SK-N-SH (cell line): Measurements from ENCODE around the gene SPRED3. TPM values are rescaled to one million over a fixed set of nuclear protein-coding genes. Genes with fewer than 3 reads are reported as not detected.

Source experiments
- CTCF ChIA-PET: fragments of 300-600, 350-600 bp; formaldehyde crosslinking; extraction: SDS; loops from one replicate; lab custom pipeline; 2021; lab: Yijun Ruan, JAX
- POLR2A ChIA-PET: fragments of 350-600 bp; sonication (Branson Sonifier 250); formaldehyde crosslinking; extraction: SDS; loops from one replicate; lab custom pipeline; 2020; ENCODE audit warnings: antibody characterized with exemption, inconsistent platforms; lab: Yijun Ruan, JAX
- DNase-seq: peaks from one replicate; pipeline ENCODE4 v3.0.0; 2012
- H2AFZ ChIP-seq: fragments of 200-600 bp; sonication (generic); 2 replicates; pipeline ENCODE4 v1.8.1; 2016; ENCODE audit warnings: antibody characterized with exemption, mild to moderate bottlenecking, low read depth
- H3F3A ChIP-seq: fragments of 200-600 bp; sonication (generic); replicated peaks from 2 replicates; pipeline ENCODE3; 2016; ENCODE audit warnings: antibody characterized with exemption, mild to moderate bottlenecking; ENCODE audit not compliant: insufficient read depth
- H3K27ac ChIP-seq, 2 experiments: fragments of 200-500 bp in 1 of 2; fragments of 200-600 bp in 1 of 2; sonication (Bioruptor generic) in 1 of 2; sonication (generic), shearing (Covaris generic) in 1 of 2; 2 replicates each; pipeline versions ENCODE4 v1.5.1 to v1.6.1; 2014 to 2016; ENCODE audit warnings: low read depth in 2 of 2, inconsistent platforms in 1 of 2, low read length in 1 of 2, mild to moderate bottlenecking in 1 of 2, mixed read lengths in 1 of 2
- H3K27me3 ChIP-seq: fragments of 200-600 bp; sonication (generic), shearing (Covaris generic); 2 replicates; pipeline ENCODE4 v1.6.1; 2016; ENCODE audit warnings: mixed run types; ENCODE audit not compliant: insufficient read depth
- H3K36me3 ChIP-seq, 2 experiments: fragments of 200-500 bp in 1 of 2; fragments of 200-600 bp in 1 of 2; sonication (Bioruptor generic) in 1 of 2; sonication (generic) in 1 of 2; replicated peaks in 1 of 2; 2 replicates each; pipeline versions ENCODE3 to v1.5.1; 2014 to 2016; ENCODE audit warnings: low read length in 1 of 2, mild to moderate bottlenecking in 1 of 2; ENCODE audit not compliant: insufficient read depth in 2 of 2, control insufficient read depth in 1 of 2
- H3K4me1 ChIP-seq, 2 experiments: fragments of 200-500 bp in 1 of 2; fragments of 200-600 bp in 1 of 2; sonication (Bioruptor generic) in 1 of 2; sonication (generic), shearing (Covaris generic) in 1 of 2; 2 replicates each; pipeline versions ENCODE4 v1.5.1 to v1.6.1; 2014 to 2016; ENCODE audit warnings: low read depth in 1 of 2, low read length in 1 of 2, mixed run types in 1 of 2; ENCODE audit not compliant: insufficient read depth in 2 of 2, control insufficient read depth in 1 of 2
- H3K4me2 ChIP-seq: fragments of 200-600 bp; sonication (generic), shearing (Covaris generic); 2 replicates; pipeline ENCODE4 v1.6.1; 2017; ENCODE audit warnings: mixed run types
- H3K4me3 ChIP-seq, 2 experiments: fragments of 200-500 bp in 1 of 2; fragments of 200-600 bp in 1 of 2; sonication (Bioruptor generic) in 1 of 2; sonication (generic), shearing (Covaris generic) in 1 of 2; 2 replicates each; pipeline versions ENCODE4 v1.5.1 to v1.8.1; 2014 to 2016; ENCODE audit warnings: low read depth in 2 of 2, inconsistent platforms in 1 of 2, low read length in 1 of 2, mild to moderate bottlenecking in 1 of 2, mixed read lengths in 1 of 2, moderate library complexity in 1 of 2
- H3K79me2 ChIP-seq: fragments of 200-600 bp; sonication (generic); 2 replicates; pipeline ENCODE4 v1.8.1; 2017; ENCODE audit warnings: mild to moderate bottlenecking; ENCODE audit not compliant: insufficient read depth
- H3K9ac ChIP-seq: fragments of 200-600 bp; sonication (generic); 2 replicates; pipeline ENCODE4 v1.6.1; 2017; ENCODE audit warnings: mixed run types
- H3K9me2 ChIP-seq: fragments of 200-600 bp; sonication (generic); 2 replicates; pipeline ENCODE4 v1.6.1; 2017; ENCODE audit warnings: mixed run types
- H3K9me3 ChIP-seq: fragments of 200-600 bp; sonication (generic); 2 replicates; pipeline ENCODE4 v1.6.1; 2017; ENCODE audit warnings: mixed run types, mild to moderate bottlenecking, moderate library complexity
- H4K20me1 ChIP-seq: fragments of 200-600 bp; sonication (generic); 2 replicates; pipeline ENCODE4 v1.6.1; 2017; ENCODE audit warnings: mild to moderate bottlenecking, mixed run types; ENCODE audit not compliant: insufficient read depth
- ELF1 ChIP-seq: IDR thresholded peaks from 2 replicates; pipeline ENCODE4 v1.4.0; 2012
- EP300 ChIP-seq, 2 experiments: IDR thresholded peaks; 2 replicates each; pipeline versions ENCODE4 v1.4.0 to v1.6.1; 2012; ENCODE audit warnings: borderline replicate concordance in 1 of 2, low read depth in 1 of 2, low read length in 1 of 2
- FOXM1 ChIP-seq: IDR thresholded peaks from 2 replicates; pipeline ENCODE4 v1.4.0; 2012; ENCODE audit warnings: low read depth, mild to moderate bottlenecking
- GABPA ChIP-seq: IDR thresholded peaks from 2 replicates; pipeline ENCODE4 v1.4.0; 2012; ENCODE audit warnings: low read depth, mild to moderate bottlenecking
- IRF3 ChIP-seq: fragments of 150-350 bp; IDR thresholded peaks from 2 replicates; pipeline ENCODE4 v1.6.1; 2016; ENCODE audit warnings: mild to moderate bottlenecking, low read depth, low read length
- MEF2A ChIP-seq: IDR thresholded peaks from 2 replicates; pipeline ENCODE4 v1.4.0; 2012; ENCODE audit warnings: low read depth, borderline replicate concordance
- MXI1 ChIP-seq: IDR thresholded peaks from 2 replicates; pipeline ENCODE4 v1.6.1; 2012; ENCODE audit warnings: mild to moderate bottlenecking, low read depth, low read length, improper control_type of control experiment
- NFIC ChIP-seq: IDR thresholded peaks from 2 replicates; pipeline ENCODE4 v1.4.0; 2012; ENCODE audit warnings: borderline replicate concordance
- NRF1 ChIP-seq: IDR thresholded peaks from 2 replicates; pipeline ENCODE4 v1.6.1; 2012; ENCODE audit warnings: low read depth, mild to moderate bottlenecking, low read length
- POLR2AphosphoS5 ChIP-seq: IDR thresholded peaks from 2 replicates; pipeline ENCODE4 v1.6.1; 2012; ENCODE audit warnings: low read depth, low read length
- RFX5 ChIP-seq: IDR thresholded peaks from 2 replicates; pipeline ENCODE4 v1.6.1; 2012; ENCODE audit warnings: mild to moderate bottlenecking, improper control_type of control experiment, low read length
- SMC3 ChIP-seq: IDR thresholded peaks from 2 replicates; pipeline ENCODE4 v1.6.1; 2012; ENCODE audit warnings: low read depth, low read length, improper control_type of control experiment
- TAF1 ChIP-seq: IDR thresholded peaks from 2 replicates; pipeline ENCODE4 v1.6.1; 2012; ENCODE audit warnings: low read depth, mild to moderate bottlenecking, low read length, moderate library complexity, borderline replicate concordance
- USF1 ChIP-seq: IDR thresholded peaks from 2 replicates; pipeline ENCODE4 v1.4.0; 2012; ENCODE audit warnings: low read depth, borderline replicate concordance
- YY1 ChIP-seq: IDR thresholded peaks from 2 replicates; pipeline ENCODE4 v1.4.0; 2012; ENCODE audit warnings: low read depth, mild to moderate bottlenecking
- ZBTB33 ChIP-seq: IDR thresholded peaks from 2 replicates; pipeline ENCODE4 v1.4.0; 2012; ENCODE audit warnings: low read depth, borderline replicate concordance
- WGBS: methylation state at CpG from one replicate; pipeline ENCODE4 v1.1.6; 2017; ENCODE audit warnings: low lambda C conversion rate; 5-methylcytosine and 5-hydroxymethylcytosine counted together
- polyA plus RNA-seq, 3 experiments: library from polyadenylated mRNA; depleted of rRNA; stranded (reverse); fragments of >200 nt; gene quantifications; 2 replicates each; pipeline ENCODE4 v1.2.3, GENCODE V29; 2012
- TF ChIP-seq, protein P1 (sequence below): fragments of 200-600 bp; sonication (generic); IDR thresholded peaks from 2 replicates; pipeline ENCODE4 v1.6.1; 2017; ENCODE audit warnings: antibody characterized with exemption, mild to moderate bottlenecking, moderate library complexity
- TF ChIP-seq, protein P2 (sequence below): IDR thresholded peaks from 2 replicates; pipeline ENCODE4 v1.6.1; 2012; ENCODE audit warnings: mild to moderate bottlenecking, low read depth, low read length, moderate library complexity
- TF ChIP-seq, protein P3 (sequence below): fragments of 150-350 bp; IDR thresholded peaks from 2 replicates; pipeline ENCODE4 v1.6.1; 2017; ENCODE audit warnings: antibody characterized with exemption, low read length, low read depth, borderline replicate concordance
- TF ChIP-seq, protein P4 (sequence below): IDR thresholded peaks from 2 replicates; pipeline ENCODE4 v1.4.0; 2012; ENCODE audit warnings: low read depth

Gene SPRED3
- polyA plus RNA-seq, 1 of the 3 experiments (the other 2 are of a cell fraction), result 11.1 TPM

GRCh38 chr19:38402967-38403674, 14.6 kb downstream of the SPRED3 start, which contains the start of gene FAM98C:
TSS of gene FAM98C (plus strand) at chr19:38403093. CDS start at chr19:38403154, 61 bp downstream.
- Histone ChIP-seq H4K20me1 (no peaks in the 10 kb centered on the region), H3K4me2 (peak within 1 kb of the TSS; percentile 95), H2AFZ (peak within 1 kb of the TSS; percentile 82; the same call in 1 of the 2 replicates), H3K79me2 (peaks cover 6% of the 10 kb centered on the region; the same call in 1 of the 2 replicates), H3K36me3 (peaks cover 0 to 4% of the 10 kb centered on the region in 2 experiments), H3K27ac (peak within 1 kb of the TSS; percentile 47 to 65; a peak in 3 of 4 replicates), H3K9me3 (no peaks in the 10 kb centered on the region), H3K4me1 (no peaks in the 10 kb centered on the region; a peak in 1 of 4 replicates), H3K9me2 (no peaks in the 10 kb centered on the region), H3K4me3 (peak within 1 kb of the TSS; percentile 67 to 93), H3F3A (peaks cover 8% of the 10 kb centered on the region), H3K27me3 (no peaks in the 10 kb centered on the region), H3K9ac (peak within 1 kb of the TSS; percentile 82)
- WGBS, result under 1% methylated on average over 34 of the region's 82 CpGs
- peak; percentile 100 for DNase-seq
- ChIA-PET POLR2A (interaction anchor here (0.6 to 5.1 kb wide), 4 partner anchors 14 to 299 kb away, joined by 3 to 30 read pairs (median 4); partner anchors contain the start of genes EIF3K, GGN and SPRED3), CTCF (interaction anchor here (0.6 to 3.2 kb wide), 66 partner anchors 9 to 730 kb away, joined by 3 to 52 read pairs (median 4); partner anchors contain the start of genes ACTN4, CCER2, EIF3K and GGN)
- TF ChIP-seq EP300 (IDR thresholded peaks at IDR 0.05; ENCODE audit: borderline replicate concordance in 1 of 2, low read depth in 1 of 2, low read length in 1 of 2) (peak in 1 of 2 experiments; percentile 30; a peak in 1 of 4 replicates), GABPA (no peak), ELF1 (peak; percentile 77), FOXM1 (no peak), NRF1 (peak; percentile 65), USF1 (no peak; the same call in 1 of the 2 replicates), RFX5 (peak; percentile 66), YY1 (peak; percentile 51; the same call in 1 of the 2 replicates), SMC3 (peak; percentile 43), IRF3 (no peak; the same call in 1 of the 2 replicates), MXI1 (no peak; the same call in 1 of the 2 replicates), MEF2A (no peak), ZBTB33 (no peak), POLR2AphosphoS5 (peak; percentile 49; the same call in 1 of the 2 replicates), NFIC (no peak), TAF1 (peak; percentile 56)
- TF ChIP-seq, protein P1, sequence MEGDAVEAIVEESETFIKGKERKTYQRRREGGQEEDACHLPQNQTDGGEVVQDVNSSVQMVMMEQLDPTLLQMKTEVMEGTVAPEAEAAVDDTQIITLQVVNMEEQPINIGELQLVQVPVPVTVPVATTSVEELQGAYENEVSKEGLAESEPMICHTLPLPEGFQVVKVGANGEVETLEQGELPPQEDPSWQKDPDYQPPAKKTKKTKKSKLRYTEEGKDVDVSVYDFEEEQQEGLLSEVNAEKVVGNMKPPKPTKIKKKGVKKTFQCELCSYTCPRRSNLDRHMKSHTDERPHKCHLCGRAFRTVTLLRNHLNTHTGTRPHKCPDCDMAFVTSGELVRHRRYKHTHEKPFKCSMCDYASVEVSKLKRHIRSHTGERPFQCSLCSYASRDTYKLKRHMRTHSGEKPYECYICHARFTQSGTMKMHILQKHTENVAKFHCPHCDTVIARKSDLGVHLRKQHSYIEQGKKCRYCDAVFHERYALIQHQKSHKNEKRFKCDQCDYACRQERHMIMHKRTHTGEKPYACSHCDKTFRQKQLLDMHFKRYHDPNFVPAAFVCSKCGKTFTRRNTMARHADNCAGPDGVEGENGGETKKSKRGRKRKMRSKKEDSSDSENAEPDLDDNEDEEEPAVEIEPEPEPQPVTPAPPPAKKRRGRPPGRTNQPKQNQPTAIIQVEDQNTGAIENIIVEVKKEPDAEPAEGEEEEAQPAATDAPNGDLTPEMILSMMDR, result peak; percentile 82
- TF ChIP-seq, protein P2, sequence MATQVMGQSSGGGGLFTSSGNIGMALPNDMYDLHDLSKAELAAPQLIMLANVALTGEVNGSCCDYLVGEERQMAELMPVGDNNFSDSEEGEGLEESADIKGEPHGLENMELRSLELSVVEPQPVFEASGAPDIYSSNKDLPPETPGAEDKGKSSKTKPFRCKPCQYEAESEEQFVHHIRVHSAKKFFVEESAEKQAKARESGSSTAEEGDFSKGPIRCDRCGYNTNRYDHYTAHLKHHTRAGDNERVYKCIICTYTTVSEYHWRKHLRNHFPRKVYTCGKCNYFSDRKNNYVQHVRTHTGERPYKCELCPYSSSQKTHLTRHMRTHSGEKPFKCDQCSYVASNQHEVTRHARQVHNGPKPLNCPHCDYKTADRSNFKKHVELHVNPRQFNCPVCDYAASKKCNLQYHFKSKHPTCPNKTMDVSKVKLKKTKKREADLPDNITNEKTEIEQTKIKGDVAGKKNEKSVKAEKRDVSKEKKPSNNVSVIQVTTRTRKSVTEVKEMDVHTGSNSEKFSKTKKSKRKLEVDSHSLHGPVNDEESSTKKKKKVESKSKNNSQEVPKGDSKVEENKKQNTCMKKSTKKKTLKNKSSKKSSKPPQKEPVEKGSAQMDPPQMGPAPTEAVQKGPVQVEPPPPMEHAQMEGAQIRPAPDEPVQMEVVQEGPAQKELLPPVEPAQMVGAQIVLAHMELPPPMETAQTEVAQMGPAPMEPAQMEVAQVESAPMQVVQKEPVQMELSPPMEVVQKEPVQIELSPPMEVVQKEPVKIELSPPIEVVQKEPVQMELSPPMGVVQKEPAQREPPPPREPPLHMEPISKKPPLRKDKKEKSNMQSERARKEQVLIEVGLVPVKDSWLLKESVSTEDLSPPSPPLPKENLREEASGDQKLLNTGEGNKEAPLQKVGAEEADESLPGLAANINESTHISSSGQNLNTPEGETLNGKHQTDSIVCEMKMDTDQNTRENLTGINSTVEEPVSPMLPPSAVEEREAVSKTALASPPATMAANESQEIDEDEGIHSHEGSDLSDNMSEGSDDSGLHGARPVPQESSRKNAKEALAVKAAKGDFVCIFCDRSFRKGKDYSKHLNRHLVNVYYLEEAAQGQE, result no peak
- TF ChIP-seq, protein P3, sequence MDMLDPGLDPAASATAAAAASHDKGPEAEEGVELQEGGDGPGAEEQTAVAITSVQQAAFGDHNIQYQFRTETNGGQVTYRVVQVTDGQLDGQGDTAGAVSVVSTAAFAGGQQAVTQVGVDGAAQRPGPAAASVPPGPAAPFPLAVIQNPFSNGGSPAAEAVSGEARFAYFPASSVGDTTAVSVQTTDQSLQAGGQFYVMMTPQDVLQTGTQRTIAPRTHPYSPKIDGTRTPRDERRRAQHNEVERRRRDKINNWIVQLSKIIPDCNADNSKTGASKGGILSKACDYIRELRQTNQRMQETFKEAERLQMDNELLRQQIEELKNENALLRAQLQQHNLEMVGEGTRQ, result no peak
- TF ChIP-seq, protein P4, sequence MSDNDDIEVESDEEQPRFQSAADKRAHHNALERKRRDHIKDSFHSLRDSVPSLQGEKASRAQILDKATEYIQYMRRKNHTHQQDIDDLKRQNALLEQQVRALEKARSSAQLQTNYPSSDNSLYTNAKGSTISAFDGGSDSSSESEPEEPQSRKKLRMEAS, result peak; percentile 84
